ENCODE measurements around the gene ATXN1.

Gene ATXN1

DNA sequence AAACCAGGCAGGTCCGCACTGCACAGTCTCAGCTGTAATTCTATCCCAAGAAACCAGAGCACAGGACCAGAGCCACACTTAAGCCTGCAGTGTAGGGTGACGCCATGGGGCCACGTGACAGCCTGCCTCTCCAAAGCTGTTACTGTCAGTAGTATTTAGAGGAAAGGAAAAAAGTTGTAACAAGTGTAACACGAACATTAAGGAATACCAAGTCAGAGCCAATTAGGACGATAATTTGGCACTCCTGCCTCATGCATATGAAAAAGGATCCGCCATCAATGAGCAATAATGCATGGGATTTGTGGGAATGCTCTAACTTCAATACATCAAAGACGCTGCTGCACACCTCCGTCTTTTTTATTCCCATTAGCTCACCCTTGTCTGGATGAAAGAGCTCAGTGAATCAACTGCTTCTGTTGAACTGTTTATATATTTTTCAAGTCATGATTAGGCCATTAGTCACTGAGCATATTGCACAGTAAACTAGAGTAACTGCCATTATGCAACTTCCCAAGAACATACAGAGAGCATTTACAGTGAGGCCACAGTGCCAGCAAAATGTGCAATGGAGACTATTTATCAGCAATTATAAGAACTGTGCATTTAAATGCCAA, 79.9 kb downstream of the ATXN1 start:
- TF ChIP-seq, protein P1, sequence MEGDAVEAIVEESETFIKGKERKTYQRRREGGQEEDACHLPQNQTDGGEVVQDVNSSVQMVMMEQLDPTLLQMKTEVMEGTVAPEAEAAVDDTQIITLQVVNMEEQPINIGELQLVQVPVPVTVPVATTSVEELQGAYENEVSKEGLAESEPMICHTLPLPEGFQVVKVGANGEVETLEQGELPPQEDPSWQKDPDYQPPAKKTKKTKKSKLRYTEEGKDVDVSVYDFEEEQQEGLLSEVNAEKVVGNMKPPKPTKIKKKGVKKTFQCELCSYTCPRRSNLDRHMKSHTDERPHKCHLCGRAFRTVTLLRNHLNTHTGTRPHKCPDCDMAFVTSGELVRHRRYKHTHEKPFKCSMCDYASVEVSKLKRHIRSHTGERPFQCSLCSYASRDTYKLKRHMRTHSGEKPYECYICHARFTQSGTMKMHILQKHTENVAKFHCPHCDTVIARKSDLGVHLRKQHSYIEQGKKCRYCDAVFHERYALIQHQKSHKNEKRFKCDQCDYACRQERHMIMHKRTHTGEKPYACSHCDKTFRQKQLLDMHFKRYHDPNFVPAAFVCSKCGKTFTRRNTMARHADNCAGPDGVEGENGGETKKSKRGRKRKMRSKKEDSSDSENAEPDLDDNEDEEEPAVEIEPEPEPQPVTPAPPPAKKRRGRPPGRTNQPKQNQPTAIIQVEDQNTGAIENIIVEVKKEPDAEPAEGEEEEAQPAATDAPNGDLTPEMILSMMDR (IDR thresholded peaks at IDR 0.05; ENCODE audit: borderline replicate concordance, insufficient read depth, low read depth, low read length) = no peak
- no peak overlapping the region for H3K4me3 ChIP-seq (ENCODE audit: low read depth, low read length)

DNA sequence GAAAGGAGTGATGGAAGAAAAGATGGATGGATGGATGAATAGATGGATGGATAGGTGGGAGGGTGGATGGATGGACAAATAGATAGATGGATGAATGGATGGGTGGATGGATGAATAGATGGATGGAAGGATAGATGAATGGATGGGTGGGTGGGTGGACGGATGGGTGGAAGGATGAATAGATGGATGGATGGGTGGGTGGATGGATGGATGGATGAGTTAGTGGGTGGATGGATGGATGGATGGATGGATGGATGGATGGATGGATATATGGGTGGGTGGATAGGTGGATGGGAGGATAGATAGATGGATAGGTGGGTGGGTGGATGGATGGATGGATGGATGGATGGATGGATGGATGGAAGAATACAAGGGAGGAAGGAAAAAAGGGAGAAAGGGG, 82.2 kb downstream of the ATXN1 start:
- no peak overlapping the region for H3K4me3 ChIP-seq (ENCODE audit: low read depth, low read length)
- TF ChIP-seq, protein P1 (IDR thresholded peaks at IDR 0.05; ENCODE audit: borderline replicate concordance, insufficient read depth, low read depth, low read length) = no peak

DNA sequence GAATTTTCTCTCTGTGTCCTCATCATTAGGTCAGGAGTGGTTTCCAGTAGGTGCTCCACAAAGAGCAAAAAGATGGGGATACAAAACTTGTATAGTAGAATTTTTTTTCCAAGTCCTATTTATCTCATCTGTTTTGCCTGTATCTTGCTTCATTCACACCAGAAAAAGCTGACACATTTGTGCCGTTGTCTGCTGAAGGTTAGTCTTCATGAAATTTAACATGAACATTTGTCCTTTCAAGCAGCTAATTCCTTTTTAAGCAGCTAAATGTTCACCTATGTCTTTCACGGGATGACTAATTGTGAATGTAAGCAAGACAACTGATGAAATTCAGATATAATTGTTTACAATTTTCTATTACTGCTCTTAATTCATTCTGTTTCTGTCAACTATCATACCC, 83.8 kb downstream of the ATXN1 start:
- no peak overlapping the region for H3K4me3 ChIP-seq (ENCODE audit: low read depth, low read length)
- TF ChIP-seq, protein P1 (IDR thresholded peaks at IDR 0.05; ENCODE audit: borderline replicate concordance, insufficient read depth, low read depth, low read length) = no peak

DNA sequence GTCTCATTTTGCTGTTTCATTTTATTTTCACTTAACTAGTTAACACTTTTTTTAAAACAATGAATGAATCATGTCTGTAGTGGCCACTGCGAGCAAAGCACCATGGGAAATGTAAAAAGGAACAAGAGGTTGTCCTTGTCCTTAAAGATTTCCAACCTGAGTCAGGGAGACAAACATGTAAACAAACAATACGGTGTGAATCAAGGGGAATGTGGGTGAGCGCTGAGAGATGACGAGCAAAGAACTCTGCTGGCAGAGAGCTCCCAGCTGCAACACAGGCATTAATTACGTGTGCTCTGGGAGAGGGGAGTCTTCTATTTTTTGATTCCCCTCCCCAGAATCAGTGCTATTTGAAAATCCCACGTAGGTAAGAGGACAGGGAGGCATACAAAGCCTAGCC, 84.3 kb downstream of the ATXN1 start:
- H3K4me3 ChIP-seq (ENCODE audit: low read depth, low read length) = no peak overlapping the region
- TF ChIP-seq, protein P1 (IDR thresholded peaks at IDR 0.05; ENCODE audit: borderline replicate concordance, insufficient read depth, low read depth, low read length) = no peak

DNA sequence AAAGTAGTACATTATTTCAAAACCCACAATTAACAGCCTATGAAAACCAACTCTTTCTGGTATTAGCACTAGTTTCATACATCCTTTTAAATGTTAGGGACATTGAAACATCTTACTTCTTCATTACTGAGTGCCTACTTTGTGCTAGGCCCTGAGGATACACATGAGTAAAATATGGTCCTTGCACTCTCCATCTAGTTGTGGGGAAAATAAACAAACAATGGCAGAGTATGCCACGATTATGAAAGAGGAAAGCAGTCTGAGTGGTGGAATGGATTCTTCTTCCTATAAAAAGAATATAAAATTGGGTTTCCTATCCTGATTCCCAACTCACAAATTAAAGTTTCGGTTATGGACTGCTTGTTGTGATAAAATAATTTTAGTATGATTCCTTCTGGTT, 84.9 kb downstream of the ATXN1 start:
- TF ChIP-seq, protein P1 (IDR thresholded peaks at IDR 0.05; ENCODE audit: borderline replicate concordance, insufficient read depth, low read depth, low read length) = no peak
- H3K4me3 ChIP-seq (ENCODE audit: low read depth, low read length) = no peak overlapping the region

DNA sequence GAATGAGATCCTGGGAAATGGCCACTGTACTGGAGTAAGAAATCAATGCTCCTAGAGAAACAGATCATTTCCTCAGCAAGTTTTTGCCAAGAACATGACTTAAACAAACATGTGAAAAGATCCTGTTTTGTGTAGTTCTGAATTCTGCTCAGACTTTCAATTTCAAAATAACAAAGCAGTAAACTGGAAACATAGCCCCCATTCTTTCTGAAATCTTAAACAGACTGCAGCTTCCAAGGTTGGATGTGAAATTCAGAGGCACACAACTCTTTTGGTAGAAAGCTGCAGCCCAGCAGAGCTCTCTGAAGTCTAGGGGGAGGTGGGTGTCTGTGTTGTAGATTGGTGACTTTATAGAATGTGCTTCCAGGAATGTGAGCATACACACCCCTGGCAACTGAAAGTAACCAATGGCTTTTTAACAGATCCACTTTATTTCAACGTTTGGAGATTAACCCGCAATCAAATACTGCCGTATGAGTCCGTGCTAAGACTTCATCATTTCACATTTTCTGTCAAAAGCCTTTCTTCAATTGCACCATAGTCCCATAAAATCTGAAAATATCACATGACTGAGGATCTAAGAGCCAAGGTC, 86.4 kb downstream of the ATXN1 start:
- TF ChIP-seq, protein P1 (IDR thresholded peaks at IDR 0.05; ENCODE audit: borderline replicate concordance, insufficient read depth, low read depth, low read length) = no peak
- H3K4me3 ChIP-seq (ENCODE audit: low read depth, low read length) = no peak overlapping the region

Measured in GM12875 (cell line).